Type B pancreatic cell (in vitro differentiated cells): ENCODE results near the gene DPAGT1. TPM values are rescaled to one million over a fixed set of nuclear protein-coding genes. Genes with fewer than 3 reads are reported as not detected.

Experiments used
- DNase-seq: peaks from one replicate; pipeline ENCODE4 v3.0.0; 2021; ENCODE audit warnings: mixed read lengths; ENCODE audit not compliant: unreplicated experiment; ENCODE audit errors: extremely low spot score
- H3K27ac Mint-ChIP-seq: 2 replicates; pipeline ENCODE4 v1.8.0; 2021; ENCODE audit warnings: mild to moderate bottlenecking, mixed read lengths
- H3K27me3 Mint-ChIP-seq: 2 replicates; pipeline ENCODE4 v1.8.0; 2021; ENCODE audit warnings: mixed read lengths
- H3K36me3 Mint-ChIP-seq: 2 replicates; pipeline ENCODE4 v1.8.0; 2021; ENCODE audit warnings: mixed read lengths
- H3K4me1 Mint-ChIP-seq: one replicate; pipeline ENCODE4 v1.8.0; 2021; ENCODE audit warnings: mixed read lengths; ENCODE audit not compliant: unreplicated experiment
- H3K4me3 Mint-ChIP-seq: 2 replicates; pipeline ENCODE4 v1.8.0; 2021; ENCODE audit warnings: mild to moderate bottlenecking, mixed read lengths
- H3K9me3 Mint-ChIP-seq: 2 replicates; pipeline ENCODE4 v1.8.0; 2021; ENCODE audit warnings: mixed read lengths
- CTCF ChIP-seq: fragments of 200-600 bp; sonication (generic); conservative IDR thresholded peaks from 2 replicates; pipeline ENCODE4 v1.5.0; 2021; ENCODE audit warnings: antibody characterized with exemption, mild to moderate bottlenecking
- total RNA-seq: library from RNA; stranded (reverse); gene quantifications from 2 replicates; pipeline ENCODE4 v1.2.1, GENCODE V29; 2021; ENCODE audit warnings: low replicate concordance

Gene DPAGT1
- total RNA-seq, 1 donor from 2014 or later: 62.1 TPM

DNA sequence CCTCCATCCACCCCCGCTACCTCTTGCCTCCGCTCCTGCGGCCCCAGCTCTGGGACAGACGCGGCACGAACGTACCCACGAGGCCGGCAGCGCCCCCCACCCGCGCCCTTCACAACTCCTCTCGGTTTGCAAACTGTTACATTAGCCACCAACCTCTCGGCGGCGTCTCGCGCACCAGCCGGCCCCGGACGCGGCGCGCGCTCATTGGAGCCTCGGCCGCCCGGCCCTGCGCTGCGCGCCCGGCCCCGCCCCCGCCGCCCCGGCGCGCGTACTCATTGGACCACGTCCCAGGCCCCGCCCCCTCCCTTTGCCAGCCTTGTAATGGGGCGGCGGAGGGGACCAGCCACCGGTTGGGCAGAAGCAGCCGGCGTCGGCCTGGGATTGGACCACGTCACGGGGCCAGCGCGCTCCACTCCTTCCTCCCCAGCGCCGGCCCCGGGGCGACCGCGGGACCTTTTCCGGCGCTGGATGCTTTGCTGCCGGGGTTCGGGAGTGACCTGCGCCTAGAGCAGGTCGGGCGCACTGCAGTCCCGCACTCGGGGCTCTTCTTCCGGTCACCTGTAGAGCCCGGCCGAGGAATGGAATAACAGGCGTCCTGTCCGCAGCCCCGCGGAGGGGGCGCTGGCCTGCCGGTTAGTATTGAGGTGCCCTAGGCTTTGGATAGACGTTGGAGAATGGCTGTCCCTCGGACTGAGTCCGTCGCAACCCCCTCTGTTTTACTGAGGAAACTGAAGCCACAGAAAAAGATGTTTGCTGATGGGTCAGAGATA, 44.5 kb downstream of the DPAGT1 start, which contains the start of gene HYOU1:
TSS of gene HYOU1 (minus strand) at position 206 of the 770 bp plus-strand sequence. CDS start 1,045 bp downstream, outside the sequence.
- H3K27me3 Mint-ChIP-seq: no peaks in the 10 kb centered on the region
- H3K36me3 Mint-ChIP-seq: peaks cover 20% of the 10 kb centered on the region
- peaks cover 11% of the 10 kb centered on the region for H3K4me1 Mint-ChIP-seq
- DNase-seq: peak; percentile 99
- H3K4me3 Mint-ChIP-seq: peak within 1 kb of the TSS; percentile 90
- H3K27ac Mint-ChIP-seq: peak within 1 kb of the TSS; percentile 90
- peak; percentile 49 for TF ChIP-seq CTCF
- H3K9me3 Mint-ChIP-seq: no peaks in the 10 kb centered on the region

DNA sequence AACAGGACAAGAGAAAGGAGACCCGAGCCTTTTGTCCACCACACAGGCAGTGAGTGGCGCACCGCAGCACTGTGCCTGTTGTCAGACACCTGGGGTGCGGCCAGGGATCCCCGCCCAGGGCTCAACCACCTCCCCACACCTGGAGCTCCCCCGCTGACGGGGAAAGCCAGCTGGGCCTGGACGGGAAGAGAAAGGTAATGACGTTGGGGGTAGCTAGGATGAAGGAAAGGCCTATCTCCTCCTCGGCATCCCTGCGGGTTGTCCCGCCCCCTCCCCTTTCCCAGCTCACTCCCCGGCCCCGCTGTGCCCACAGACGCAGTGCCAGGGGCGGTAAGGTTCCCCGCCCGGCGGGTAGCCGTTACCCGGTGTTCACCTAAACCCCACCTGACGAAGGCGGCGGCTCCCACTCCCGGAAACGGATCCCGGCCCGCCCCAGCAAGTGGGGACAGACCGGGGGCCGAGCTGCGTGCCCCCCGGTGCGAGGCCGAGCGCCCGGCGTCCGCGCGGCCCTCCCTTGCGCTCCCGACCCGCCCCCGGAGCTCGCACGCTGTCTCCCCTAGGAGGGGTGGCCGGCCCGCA, 45.1 kb downstream of the DPAGT1 start:
- Mint-ChIP-seq H3K27me3 (no peaks in the 10 kb centered on the region), H3K27ac (peak overlapping the region; percentile 90), H3K4me1 (peaks cover 11% of the 10 kb centered on the region), H3K4me3 (peak overlapping the region; percentile 90), H3K36me3 (peaks cover 22% of the 10 kb centered on the region), H3K9me3 (no peaks in the 10 kb centered on the region)
- DNase-seq: no peak
- TF ChIP-seq CTCF: no peak

- TF ChIP-seq CTCF: peak; percentile 16
- DNase-seq: no peak
- Mint-ChIP-seq H3K36me3 (peaks cover 22% of the 10 kb centered on the region), H3K4me3 (peak overlapping the region; percentile 90), H3K9me3 (no peaks in the 10 kb centered on the region), H3K27ac (peak overlapping the region; percentile 88), H3K4me1 (peaks cover 11% of the 10 kb centered on the region), H3K27me3 (no peaks in the 10 kb centered on the region)
These were observed 45.8 kb downstream of the DPAGT1 start for GRCh38 chr11:119055901-119056300.

- peaks cover 22% of the 10 kb centered on the region for H3K36me3 Mint-ChIP-seq
- H3K4me3 Mint-ChIP-seq: peak overlapping the region; percentile 69
These were observed 47.2 kb downstream of the DPAGT1 start for GRCh38 chr11:119054418-119054817.

GRCh38 chr11:119052163-119052814, 49.4 kb downstream of the DPAGT1 start:
- no peak for TF ChIP-seq CTCF
- Mint-ChIP-seq H3K27me3 (no peaks in the 10 kb centered on the region), H3K27ac (no peak overlapping the region), H3K9me3 (no peaks in the 10 kb centered on the region), H3K36me3 (peaks cover 24% of the 10 kb centered on the region), H3K4me1 (peaks cover 8% of the 10 kb centered on the region), H3K4me3 (no peak overlapping the region)
- no peak for DNase-seq

More at GRCh38 chr11:119054418-119054817, 47.2 kb downstream of the DPAGT1 start:
- Mint-ChIP-seq H3K4me1 (peaks cover 11% of the 10 kb centered on the region), H3K9me3 (no peaks in the 10 kb centered on the region), H3K27me3 (no peaks in the 10 kb centered on the region), H3K27ac (no peak overlapping the region)
- DNase-seq: no peak
- no peak for TF ChIP-seq CTCF
